Measurements from ENCODE around the gene NOP56. TPM values are rescaled to one million over a fixed set of nuclear protein-coding genes. Genes with fewer than 3 reads are reported as not detected.

Gene NOP56
- total and polyA plus RNA-seq, 9 of the 15 experiments (the other 6 are each of a cell fraction or from before 2014, with no cell fraction given): 295 to 697 (median 439) TPM

DNA sequence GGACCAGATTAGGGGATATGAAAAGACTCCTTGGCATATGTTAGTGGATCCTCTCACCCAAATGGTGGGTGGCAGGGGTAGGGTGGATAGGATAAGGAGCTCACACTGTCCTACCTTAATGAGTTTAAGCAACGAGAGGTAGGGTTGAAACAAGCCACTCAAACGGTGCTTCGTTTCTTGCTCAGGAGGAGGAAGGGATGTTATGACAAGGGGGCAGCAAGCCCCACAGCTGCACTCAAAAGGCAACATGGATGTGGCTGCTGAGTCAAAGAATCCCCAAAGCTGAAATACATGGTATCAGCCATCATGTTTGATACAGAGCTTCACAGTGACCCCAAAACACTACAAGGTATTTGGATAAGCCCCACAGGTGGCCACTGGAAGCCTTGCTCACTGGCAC lies 20.0 kb downstream of the NOP56 start:
- H3K9me3 ChIP-seq (replicated peaks; ENCODE audit: control insufficient read depth, insufficient read depth, low read depth, low read length): no peaks in the 10 kb centered on the region
- no peak overlapping the region for H3K9ac ChIP-seq (ENCODE audit: insufficient read depth in 1 of 2, low read depth in 2 of 2, low read length in 2 of 2)
- no peak overlapping the region for H2AFZ ChIP-seq (ENCODE audit: low read depth, low read length)
- intact Hi-C loops (cut with micrococcal nuclease) (no loop called here), in situ Hi-C loops (cut with MboI) (no loop called here)
- H3K9me1 ChIP-seq (ENCODE audit: control insufficient read depth, insufficient read depth, low read length): no peaks in the 10 kb centered on the region
- no peaks in the 10 kb centered on the region for H3K79me2 ChIP-seq (ENCODE audit: control insufficient read depth, insufficient read depth, low read length)
- BruUV-seq (replicated peaks): no TSS peak
- ATAC-seq: no peak
- POLR2A ChIA-PET: interaction anchor here (0.6 to 0.9 kb wide), 4 partner anchors 15 to 286 kb away, joined by 3 to 4 read pairs (median 3); no protein-coding TSS in a partner anchor
- no peak for DNase-seq (ENCODE audit: extremely low read depth in 1 of 4, low spot score in 3 of 4)
- H3K36me3 ChIP-seq (ENCODE audit: control insufficient read depth, insufficient read depth, low read length): no peaks in the 10 kb centered on the region
- H3K27ac ChIP-seq (ENCODE audit: extremely low read depth, low read depth, low read length): no peak overlapping the region
- 0% methylated on average over 3 of the region's 3 CpGs for WGBS (ENCODE audit: insufficient coverage, low coverage, missing lambda C conversion rate)
- H3K4me1 ChIP-seq (replicated peaks in 1 of 2; ENCODE audit: control insufficient read depth in 2 of 2, insufficient read depth in 2 of 2, low read length in 2 of 2): no peaks in the 10 kb centered on the region; a peak in 1 of 5 replicates
- TF ChIP-seq, protein P1, sequence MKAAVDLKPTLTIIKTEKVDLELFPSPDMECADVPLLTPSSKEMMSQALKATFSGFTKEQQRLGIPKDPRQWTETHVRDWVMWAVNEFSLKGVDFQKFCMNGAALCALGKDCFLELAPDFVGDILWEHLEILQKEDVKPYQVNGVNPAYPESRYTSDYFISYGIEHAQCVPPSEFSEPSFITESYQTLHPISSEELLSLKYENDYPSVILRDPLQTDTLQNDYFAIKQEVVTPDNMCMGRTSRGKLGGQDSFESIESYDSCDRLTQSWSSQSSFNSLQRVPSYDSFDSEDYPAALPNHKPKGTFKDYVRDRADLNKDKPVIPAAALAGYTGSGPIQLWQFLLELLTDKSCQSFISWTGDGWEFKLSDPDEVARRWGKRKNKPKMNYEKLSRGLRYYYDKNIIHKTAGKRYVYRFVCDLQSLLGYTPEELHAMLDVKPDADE (conservative IDR thresholded peaks at IDR 0.05; ENCODE audit: control insufficient read depth, low read depth, low read length): no peak
- TF ChIP-seq ZNF143 (CRISPR knock-in tag; IDR thresholded peaks at IDR 0.05) (no peak), IRF2 (CRISPR knock-in tag; IDR thresholded peaks at IDR 0.05) (no peak), SRSF3 (IDR thresholded peaks at IDR 0.05; ENCODE audit: insufficient read depth, low read length) (no peak), PCBP1 (IDR thresholded peaks at IDR 0.05; ENCODE audit: low read depth, low read length, poor library complexity, severe bottlenecking) (no peak), ZNF586 (CRISPR knock-in tag; conservative IDR thresholded peaks at IDR 0.05) (no peak), HIVEP1 (CRISPR knock-in tag; IDR thresholded peaks at IDR 0.05) (no peak), FOXJ3 (CRISPR knock-in tag; IDR thresholded peaks at IDR 0.05) (no peak), SRSF1 (IDR thresholded peaks at IDR 0.05; ENCODE audit: low read depth, low read length) (no peak), SETDB1 (IDR thresholded peaks at IDR 0.05; ENCODE audit: low read length) (no peak), GATA2 (CRISPR knock-in tag; IDR thresholded peaks at IDR 0.05) (no peak)
- TF ChIP-seq, protein P2, sequence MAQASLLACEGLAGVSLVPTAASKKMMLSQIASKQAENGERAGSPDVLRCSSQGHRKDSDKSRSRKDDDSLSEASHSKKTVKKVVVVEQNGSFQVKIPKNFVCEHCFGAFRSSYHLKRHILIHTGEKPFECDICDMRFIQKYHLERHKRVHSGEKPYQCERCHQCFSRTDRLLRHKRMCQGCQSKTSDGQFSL (CRISPR knock-in tag; IDR thresholded peaks at IDR 0.05): no peak
- TF ChIP-seq, protein P2 (tag; IDR thresholded peaks at IDR 0.05): no peak
- FAIRE-seq: no peak
- H3K27me3 ChIP-seq (ENCODE audit: control insufficient read depth in 2 of 2, insufficient read depth in 2 of 2, low read length in 2 of 2): no peaks in the 10 kb centered on the region; a peak in 1 of 5 replicates
- CTCF ChIA-PET (ENCODE audit: low intra/inter-chr PET ratio): no interaction called here
- H3K4me2 ChIP-seq (ENCODE audit: insufficient read depth, low read length): no peak overlapping the region
- H3K4me3 ChIP-seq: no peak overlapping the region
- no peaks in the 10 kb centered on the region for H4K20me1 ChIP-seq (replicated peaks; ENCODE audit: control insufficient read depth, insufficient read depth, low read length)

Data from K562 (cell line).